ENCODE measurements around the gene ELOB.

The ELOB gene

DNA sequence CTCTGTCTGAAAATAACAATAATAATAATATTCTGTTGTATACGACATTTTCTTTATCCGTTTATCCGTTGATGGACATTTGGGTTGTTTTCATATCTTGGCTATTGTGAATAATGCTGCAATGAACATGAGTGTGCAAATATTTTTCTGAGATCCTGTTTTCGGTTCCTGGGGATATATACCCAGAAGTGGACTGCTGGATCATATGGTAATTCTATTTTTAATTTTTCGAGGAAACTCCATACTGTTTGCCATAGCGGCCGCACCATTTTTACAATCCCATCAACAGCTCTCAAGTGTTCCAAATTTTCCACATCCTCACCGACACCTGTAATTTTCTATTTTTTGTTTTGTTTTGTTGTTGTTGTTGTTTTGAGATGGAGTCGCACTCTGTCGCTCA is 15.9 kb upstream of the ELOB start:
- TF ChIP-seq CTCF (conservative IDR thresholded peaks at IDR 0.05), result no peak
- no peak overlapping the region for H3K27ac ChIP-seq

- H3K27ac ChIP-seq, result no peak overlapping the region
- TF ChIP-seq CTCF (conservative IDR thresholded peaks at IDR 0.05), result no peak
These were observed 14.1 kb upstream of the ELOB start for GRCh38 chr16:2791174-2791573.

DNA sequence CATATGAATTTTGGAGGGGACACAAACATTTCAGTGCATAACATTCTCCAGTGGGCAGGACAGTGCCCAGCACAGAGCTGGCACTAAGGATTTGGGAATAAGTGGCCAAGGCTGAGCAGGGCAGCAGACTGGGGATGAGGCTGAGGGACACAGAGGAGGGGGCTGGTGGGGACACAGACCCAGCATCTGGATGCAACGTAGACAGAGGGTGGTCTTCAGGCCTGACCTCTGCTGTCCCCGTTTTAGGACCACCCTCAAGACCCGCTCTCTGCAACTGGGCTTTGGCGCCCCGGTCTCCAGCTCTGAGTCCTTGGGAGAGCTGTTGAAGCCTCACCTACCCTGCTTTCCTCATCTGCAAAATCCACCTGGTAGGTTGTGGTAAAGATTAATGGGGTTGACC is 13.6 kb upstream of the ELOB start:
- no peak for TF ChIP-seq CTCF (conservative IDR thresholded peaks at IDR 0.05)
- H3K27ac ChIP-seq, result no peak overlapping the region

- no peak overlapping the region for H3K27ac ChIP-seq
- no peak for TF ChIP-seq CTCF (conservative IDR thresholded peaks at IDR 0.05)
These were observed 10.9 kb upstream of the ELOB start for GRCh38 chr16:2787961-2788360.

- no peak within 1 kb of the TSS for H3K27ac ChIP-seq
- no peak for TF ChIP-seq CTCF (conservative IDR thresholded peaks at IDR 0.05)
These were observed 10.3 kb upstream of the ELOB start, which contains the start of gene PRSS33 for GRCh38 chr16:2787406-2787805. Gene PRSS33 (minus strand): TSS chr16:2787560. CDS start chr16:2786547, 1,013 bp downstream.

- no peak for TF ChIP-seq CTCF (conservative IDR thresholded peaks at IDR 0.05)
- H3K27ac ChIP-seq, result no peak overlapping the region
These were observed 9.7 kb upstream of the ELOB start for GRCh38 chr16:2786826-2787151.

DNA sequence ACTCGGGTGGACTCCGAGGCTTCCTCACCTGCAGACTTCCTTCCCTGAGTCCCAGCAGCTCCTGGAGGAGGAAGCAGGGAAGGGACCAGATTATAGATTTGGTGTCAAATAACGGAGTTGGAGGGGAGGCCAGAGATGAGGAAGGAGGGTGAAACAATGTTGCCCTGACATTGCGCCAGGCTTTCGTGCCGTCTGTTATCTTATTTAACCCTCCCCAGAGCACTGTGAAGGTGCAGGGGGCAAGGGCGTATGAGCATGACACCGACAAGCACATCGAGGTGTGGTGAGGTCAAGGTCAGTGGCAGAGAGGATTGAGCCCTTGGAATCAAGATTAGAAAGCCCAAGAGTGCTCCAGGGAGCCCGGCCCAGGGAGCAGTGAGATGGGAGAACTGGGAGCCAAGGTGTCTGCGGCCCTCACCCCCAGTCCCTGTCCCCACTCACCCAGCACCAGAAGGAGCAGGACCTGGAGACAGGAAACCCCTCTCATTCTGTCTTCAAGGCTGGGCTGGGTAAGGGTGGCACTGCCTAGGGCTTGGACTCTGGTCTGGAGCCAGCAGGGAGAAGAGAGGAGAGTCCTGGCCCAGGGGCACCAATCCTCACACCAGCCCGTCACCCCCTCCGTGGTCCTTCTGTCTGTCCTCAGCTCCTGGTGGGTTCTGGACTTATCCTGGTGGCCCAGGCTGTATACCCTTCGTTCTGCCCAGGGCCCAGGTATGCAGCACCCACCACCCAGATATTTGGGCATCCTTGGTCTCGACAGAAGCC is 9.2 kb upstream of the ELOB start:
- no peak for TF ChIP-seq CTCF (conservative IDR thresholded peaks at IDR 0.05)
- no peak overlapping the region for H3K27ac ChIP-seq

Measured in VCaP (cell line).